Measurements from ENCODE around the gene PTPRU. TPM values are rescaled to one million over a fixed set of nuclear protein-coding genes. Genes with fewer than 3 reads are reported as not detected.

Gene PTPRU
- total RNA-seq, 4 donors from 2014 or later = 12.9 to 17.9 (median 14.7) TPM

GRCh38 chr1:29223521-29223920 lies 12.8 kb upstream of the PTPRU start:
- no peak for TF ChIP-seq CTCF (IDR thresholded peaks at IDR 0.05; ENCODE audit: low read depth)

GRCh38 chr1:29224356-29224837 lies 11.9 kb upstream of the PTPRU start:
- TF ChIP-seq CTCF (IDR thresholded peaks at IDR 0.05; ENCODE audit: low read depth) = no peak

GRCh38 chr1:29225361-29225760 lies 11.0 kb upstream of the PTPRU start:
- no peak for TF ChIP-seq CTCF (IDR thresholded peaks at IDR 0.05; ENCODE audit: low read depth)

- TF ChIP-seq CTCF (IDR thresholded peaks at IDR 0.05; ENCODE audit: low read depth) = no peak
These were observed 8.8 kb upstream of the PTPRU start for GRCh38 chr1:29227511-29227910.

- TF ChIP-seq CTCF (IDR thresholded peaks at IDR 0.05; ENCODE audit: low read depth) = no peak
These were observed 6.1 kb upstream of the PTPRU start for GRCh38 chr1:29230204-29230552.

GRCh38 chr1:29230553-29231378 lies 5.6 kb upstream of the PTPRU start, which contains the start of gene MECR:
MECR (minus strand) TSS chr1:29230934; CDS start chr1:29230906, 28 bp downstream.
- TF ChIP-seq CTCF (IDR thresholded peaks at IDR 0.05; ENCODE audit: low read depth) = no peak

GRCh38 chr1:29232387-29232786 lies 3.9 kb upstream of the PTPRU start:
- TF ChIP-seq CTCF (IDR thresholded peaks at IDR 0.05; ENCODE audit: low read depth) = no peak
